Retinal pigment epithelial cell (primary cell): ENCODE results near the gene KCNN4.

Experiments used
- DNase-seq: peaks from one replicate; pipeline ENCODE4 v3.0.0-alpha.2; 2010; ENCODE audit warnings: low read depth
- H3K4me3 ChIP-seq: 2 replicates; pipeline ENCODE4 v1.5.1; 2011; ENCODE audit warnings: mild to moderate bottlenecking, low read length, control low read depth, moderate library complexity
- TF ChIP-seq, protein P1 (sequence below): conservative IDR thresholded peaks from 2 replicates; pipeline ENCODE4 v1.5.1; 2011; ENCODE audit warnings: low read depth, low read length, control low read depth, inconsistent platforms

The KCNN4 gene

DNA sequence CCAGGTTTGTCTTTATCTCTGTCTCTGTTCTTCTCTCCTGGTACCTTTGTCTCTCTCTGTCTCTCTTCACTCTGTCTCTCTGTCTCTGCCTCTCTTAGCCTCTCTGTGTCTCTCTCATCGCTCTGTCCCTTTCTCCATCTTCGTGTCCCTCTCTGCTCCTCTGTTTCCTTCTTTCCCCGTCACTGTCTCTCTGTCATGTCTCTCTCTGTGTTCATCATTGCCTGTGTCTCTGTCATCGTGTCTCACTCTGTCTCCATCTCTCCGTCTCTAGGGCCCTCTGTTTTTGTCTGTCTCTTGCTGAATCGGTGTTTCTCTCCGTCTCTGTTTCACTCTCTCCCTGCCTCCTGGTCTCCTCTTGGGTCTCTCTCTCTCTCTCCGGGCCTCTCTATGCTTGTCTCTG is 2.9 kb upstream of the KCNN4 start:
- no peak overlapping the region for H3K4me3 ChIP-seq
- DNase-seq = no peak
- TF ChIP-seq, protein P1, sequence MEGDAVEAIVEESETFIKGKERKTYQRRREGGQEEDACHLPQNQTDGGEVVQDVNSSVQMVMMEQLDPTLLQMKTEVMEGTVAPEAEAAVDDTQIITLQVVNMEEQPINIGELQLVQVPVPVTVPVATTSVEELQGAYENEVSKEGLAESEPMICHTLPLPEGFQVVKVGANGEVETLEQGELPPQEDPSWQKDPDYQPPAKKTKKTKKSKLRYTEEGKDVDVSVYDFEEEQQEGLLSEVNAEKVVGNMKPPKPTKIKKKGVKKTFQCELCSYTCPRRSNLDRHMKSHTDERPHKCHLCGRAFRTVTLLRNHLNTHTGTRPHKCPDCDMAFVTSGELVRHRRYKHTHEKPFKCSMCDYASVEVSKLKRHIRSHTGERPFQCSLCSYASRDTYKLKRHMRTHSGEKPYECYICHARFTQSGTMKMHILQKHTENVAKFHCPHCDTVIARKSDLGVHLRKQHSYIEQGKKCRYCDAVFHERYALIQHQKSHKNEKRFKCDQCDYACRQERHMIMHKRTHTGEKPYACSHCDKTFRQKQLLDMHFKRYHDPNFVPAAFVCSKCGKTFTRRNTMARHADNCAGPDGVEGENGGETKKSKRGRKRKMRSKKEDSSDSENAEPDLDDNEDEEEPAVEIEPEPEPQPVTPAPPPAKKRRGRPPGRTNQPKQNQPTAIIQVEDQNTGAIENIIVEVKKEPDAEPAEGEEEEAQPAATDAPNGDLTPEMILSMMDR = no peak

DNA sequence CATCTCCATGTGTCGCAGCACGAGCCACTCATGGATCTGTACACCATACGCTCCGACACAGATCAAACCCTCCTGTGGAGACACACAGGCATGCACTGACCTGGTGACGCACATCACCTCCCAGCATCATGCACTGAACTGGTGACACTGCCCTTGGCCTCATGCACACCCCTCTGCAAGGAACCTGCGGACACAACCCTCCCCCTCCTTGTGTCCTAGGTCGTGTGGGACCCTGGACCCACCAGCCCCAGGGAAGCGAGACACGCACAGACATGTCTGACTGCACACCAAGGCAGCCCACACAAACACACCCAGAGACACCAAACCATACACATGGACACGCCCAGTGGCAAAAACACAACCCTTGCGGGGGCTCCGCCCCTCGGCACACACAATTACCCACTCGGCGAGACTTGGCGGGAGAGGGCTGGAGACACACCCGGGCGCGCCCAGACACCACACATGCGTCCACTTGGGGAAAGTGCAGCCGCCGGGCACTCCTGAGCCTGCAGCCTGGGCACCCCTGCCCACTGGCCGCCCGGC is 2.0 kb upstream of the KCNN4 start:
- TF ChIP-seq, protein P1 = no peak
- no peak overlapping the region for H3K4me3 ChIP-seq
- DNase-seq = no peak

DNA sequence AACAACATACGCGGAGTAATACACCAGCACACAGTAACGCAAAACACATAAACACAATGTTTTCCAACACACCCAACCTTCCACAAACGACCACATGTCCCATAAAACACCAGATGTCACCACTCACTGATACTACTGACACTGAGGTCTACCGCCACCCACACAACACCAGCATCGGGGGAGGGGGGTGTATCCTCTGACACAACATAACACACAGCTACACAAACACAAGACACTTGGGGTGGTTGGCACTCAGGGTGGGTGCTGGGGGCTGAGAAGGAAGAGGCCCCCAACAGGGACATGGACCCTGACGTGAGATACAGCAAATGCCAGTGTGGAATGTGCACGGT is 1.5 kb upstream of the KCNN4 start:
- no peak for DNase-seq
- TF ChIP-seq, protein P1 = no peak
- no peak overlapping the region for H3K4me3 ChIP-seq

DNA sequence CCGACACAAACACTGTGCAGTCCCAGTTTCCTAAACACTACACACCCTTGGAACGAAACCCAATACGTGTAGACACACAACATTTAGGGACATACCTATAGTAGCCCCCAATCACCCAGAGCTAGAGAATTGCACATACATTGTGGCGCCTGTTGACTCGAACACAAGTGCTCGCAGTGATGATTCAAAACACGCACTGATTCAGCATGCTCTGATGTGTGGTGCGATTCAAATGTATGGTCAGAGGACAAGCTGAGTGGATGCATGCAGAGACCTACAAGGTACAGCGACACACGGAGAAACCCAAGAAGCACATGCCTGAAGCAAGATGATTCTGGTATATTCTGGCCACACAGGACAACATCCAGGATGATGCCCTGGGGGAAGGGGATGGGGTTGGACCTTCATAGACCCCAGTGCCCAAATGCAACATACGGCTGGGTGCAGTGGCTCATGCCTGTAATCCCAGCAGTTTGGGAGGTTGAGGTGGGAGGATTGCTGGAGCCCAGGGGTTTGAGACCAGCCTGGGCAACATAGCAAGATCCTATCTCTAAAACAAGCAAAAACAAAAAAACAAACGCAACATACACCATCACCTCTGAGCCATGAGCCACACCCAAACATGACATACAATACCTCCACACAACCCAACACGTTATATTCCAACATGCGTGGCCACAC is 997 bp upstream of the KCNN4 start:
- H3K4me3 ChIP-seq = no peak overlapping the region
- DNase-seq = no peak
- TF ChIP-seq, protein P1 = no peak

DNA sequence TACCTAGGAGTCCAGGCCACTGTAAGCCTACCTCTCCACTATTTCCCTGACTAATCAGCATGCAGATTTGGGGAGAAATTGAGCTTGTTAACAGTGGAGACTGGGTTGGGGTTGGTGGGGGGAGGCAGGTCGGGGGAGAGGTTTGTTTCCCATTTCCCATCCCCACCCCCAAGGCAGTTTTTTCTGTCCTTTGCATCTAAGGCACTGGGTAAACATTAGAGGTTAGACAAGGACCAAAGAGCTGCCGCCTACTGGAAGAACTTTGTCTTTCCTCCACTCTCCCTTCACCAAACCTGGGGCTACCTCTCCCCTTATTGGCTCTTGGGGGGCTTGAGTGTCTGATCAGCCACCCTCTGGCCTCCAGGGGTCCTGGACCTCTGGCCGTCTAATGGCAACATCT is 953 bp downstream of the KCNN4 start:
- no peak for DNase-seq
- TF ChIP-seq, protein P1 = peak; percentile 5
- no peak overlapping the region for H3K4me3 ChIP-seq

DNA sequence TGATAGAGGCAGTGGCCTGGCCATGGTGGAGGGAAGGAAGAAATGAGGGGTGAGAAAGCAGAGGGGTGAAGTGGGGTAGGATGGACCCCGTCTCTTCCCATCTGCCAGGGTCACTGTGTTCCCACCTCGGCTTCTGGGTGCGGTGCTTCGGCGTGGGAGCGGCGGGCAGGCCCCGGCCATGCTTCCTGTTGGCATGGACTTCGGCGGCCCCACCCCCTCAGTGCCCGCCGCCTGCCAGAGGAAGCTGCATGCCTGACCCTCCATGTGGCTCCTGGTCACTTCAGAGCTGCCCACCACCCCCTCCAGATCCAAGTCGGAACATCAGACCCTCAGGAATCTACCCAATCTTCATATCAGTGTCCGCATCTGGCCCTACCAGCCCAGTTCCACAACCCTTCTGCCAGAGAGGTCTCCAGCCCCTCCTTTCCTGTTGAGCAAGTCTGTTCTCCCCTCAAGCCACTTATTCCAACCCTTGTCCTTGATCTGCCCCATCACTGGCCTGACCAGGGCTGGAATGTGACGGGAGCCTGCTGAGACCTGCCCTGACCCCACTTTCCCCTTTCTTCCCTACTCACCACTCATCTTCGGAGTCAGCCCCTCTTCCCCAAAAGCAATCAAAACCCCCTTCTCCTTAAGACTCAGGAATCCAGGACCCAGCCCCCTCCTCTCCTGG is 1.5 kb downstream of the KCNN4 start:
- no peak overlapping the region for H3K4me3 ChIP-seq
- DNase-seq = no peak
- TF ChIP-seq, protein P1 = no peak

DNA sequence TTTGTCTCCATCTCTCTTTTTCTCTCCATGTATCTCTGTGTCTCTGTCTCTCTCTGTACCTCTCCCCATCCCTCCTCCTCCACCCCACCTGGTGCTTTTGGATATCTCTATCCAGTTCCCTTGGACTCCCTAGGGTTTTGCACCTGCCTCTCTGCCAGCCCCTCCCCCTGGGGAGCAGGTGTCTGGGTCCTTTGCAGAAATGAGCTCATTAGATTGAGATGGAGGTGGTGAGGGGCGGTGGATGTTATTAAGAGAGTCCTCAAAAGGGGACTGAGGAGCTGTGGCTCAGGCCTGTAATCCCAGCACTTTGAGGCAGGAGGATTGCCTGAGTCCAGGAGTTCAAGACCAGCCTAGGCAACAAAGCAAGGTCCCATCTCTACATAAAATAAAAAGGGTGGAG is 2.1 kb downstream of the KCNN4 start:
- no peak for DNase-seq
- no peak overlapping the region for H3K4me3 ChIP-seq
- TF ChIP-seq, protein P1 = no peak
